MM.1S (cell line): Measurements from ENCODE around the gene LTBP1.

Experiments
- CTCF ChIP-seq: fragments of 300-600 bp; sonication (generic); IDR thresholded peaks from 2 replicates; pipeline ENCODE4 v1.5.1; 2016; ENCODE audit warnings: antibody characterized with exemption, low read length, mixed read lengths
- EZH2 ChIP-seq: fragments of 300-600 bp; sonication (generic); optimal IDR thresholded peaks from 2 replicates; pipeline ENCODE3; 2017; ENCODE audit warnings: low read depth, mild to moderate bottlenecking, antibody characterized with exemption, low read length, mixed read lengths
- EZH2phosphoT487 ChIP-seq: fragments of 300-600 bp; sonication (generic); IDR thresholded peaks from 2 replicates; pipeline ENCODE4 v1.6.1; 2018; ENCODE audit warnings: antibody characterized with exemption, low read length

- TF ChIP-seq EZH2 (no peak), CTCF (no peak), EZH2phosphoT487 (no peak)
Observed at GRCh38 chr2:33058716-33059470, 112.1 kb downstream of the LTBP1 start.
